Left renal cortex interstitium (tissue), 4 donors: Measurements from ENCODE around the gene PIEZO1. TPM values are rescaled to one million over a fixed set of nuclear protein-coding genes. Genes with fewer than 3 reads are reported as not detected.

Experiments
- DNase-seq, 4 donors: peaks; one replicate each; pipeline ENCODE4 v3.0.0-alpha.2; 2013; ENCODE audit warnings: low read depth in 4 of 4, low spot score in 2 of 4, missing footprints in 1 of 4
- polyA plus RNA-seq, 4 donors: library from polyadenylated mRNA; unstranded; fragments of 120-200 nt; gene quantifications; one replicate each; pipeline ENCODE4 v1.2.1, GENCODE V29; 2013; ENCODE audit not compliant: insufficient read length in 4 of 4

Gene PIEZO1
- polyA plus RNA-seq, 4 donors: 23.9 to 55.2 (median 44.8) TPM

DNA sequence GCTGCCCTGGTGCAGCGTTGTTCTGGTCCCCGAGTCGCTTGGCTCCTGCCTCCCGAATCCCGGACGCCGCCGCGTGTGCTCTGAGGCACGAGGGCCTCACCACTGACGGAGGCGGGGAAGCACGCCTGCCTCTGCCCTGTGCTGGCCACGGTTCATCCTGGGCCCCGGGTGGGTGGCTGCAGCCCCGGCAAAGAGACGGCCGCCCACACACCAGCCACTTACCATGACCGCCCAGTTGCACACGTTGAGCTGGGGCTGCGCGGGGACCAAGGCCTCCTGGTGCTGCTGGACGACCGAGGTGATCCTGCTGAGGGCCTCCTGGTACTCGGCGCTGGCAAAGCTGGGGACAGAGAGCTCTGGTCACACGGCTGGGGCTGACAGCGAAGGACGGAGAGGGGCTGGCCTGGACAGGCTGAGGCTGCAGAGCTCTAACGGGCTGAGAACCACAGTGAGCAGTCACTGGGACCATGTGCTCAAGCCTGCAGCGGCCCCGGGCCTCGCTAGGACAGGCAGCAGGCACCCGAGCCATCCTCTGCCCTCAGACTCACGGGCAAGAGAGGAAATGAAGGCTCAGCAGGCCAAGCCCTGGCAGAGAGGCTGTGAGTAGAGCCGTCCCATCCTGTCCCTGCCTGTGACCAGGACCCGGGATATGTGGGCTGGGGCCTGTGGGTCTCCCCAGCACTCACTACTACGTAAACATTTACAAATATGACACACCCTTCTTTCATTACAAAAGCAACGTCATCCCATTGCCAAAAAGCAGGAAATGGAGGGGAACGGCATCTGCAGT lies 33.0 kb upstream of the PIEZO1 start:
- no peak for DNase-seq

DNA sequence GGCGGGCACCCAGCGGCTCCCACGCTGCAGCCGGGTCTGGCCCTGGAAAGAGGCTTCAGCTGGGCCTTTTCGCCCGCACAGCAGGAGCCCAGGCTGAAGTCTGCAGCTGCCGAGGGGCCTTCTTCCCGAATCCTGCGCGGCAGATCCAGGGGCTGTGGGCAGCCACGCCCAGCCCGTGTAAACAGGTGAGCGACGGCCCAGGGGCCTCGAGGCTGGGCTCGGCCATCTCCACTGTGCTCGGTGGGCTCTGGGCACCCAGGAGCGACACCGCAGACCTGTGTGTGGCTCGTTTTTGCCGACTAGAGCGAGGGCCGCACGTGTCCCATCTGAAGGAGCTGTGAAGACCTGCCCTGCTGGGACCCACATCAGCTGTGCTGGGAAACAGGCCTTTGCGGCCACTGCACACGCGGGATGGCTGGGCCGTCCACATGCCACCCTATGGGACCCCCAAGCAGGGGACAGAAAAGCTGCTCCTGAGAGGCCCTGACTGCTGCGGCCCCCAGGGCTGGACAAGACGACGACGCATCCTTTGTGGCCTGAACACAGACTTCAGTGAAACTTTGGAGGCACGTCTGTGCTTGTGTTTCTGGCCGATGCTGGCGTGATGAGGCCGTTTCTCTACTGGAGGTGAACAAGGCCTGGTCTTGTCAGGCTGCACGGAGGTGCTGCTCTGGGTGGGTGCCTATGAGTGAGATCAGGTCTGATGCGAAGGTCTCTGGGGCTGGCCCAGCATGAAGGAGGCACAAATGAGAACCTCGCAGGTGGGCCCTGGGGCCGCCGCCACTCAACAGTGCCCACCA lies 31.9 kb upstream of the PIEZO1 start:
- no peak for DNase-seq

DNA sequence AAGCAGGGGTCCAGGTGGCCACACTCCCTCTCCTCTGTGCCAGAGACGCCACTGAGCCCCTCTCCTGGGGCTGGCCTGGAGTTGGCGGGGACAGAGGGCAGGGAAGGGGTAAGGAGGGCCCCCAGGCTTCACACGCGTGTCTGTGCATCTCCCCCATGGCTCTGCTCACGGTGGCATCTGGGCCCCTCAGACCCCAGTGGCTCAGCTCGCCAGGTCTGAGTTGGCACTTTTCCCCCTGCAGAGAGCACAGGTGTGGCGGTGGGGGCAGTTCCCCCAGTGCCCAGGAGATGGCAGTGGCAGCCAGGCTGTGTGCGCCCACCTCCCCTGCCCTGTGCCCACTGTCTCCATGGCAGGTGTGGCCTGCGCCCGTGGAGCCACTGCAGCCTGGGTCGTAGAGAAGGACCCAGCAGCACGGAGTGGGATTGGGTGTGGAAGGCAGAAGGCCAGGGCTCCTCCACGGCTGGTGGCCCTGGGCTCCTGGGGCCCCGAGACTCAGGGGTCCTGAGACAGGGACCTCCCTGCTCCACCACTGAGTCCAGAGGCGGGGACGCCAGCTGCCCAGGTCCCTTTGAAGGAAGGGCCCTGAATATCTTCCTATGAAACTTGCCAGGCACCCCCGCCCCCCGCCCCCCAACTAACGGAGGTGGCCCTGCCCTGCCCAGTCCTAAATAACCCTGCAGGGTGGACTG lies 31.0 kb upstream of the PIEZO1 start:
- no peak for DNase-seq

DNA sequence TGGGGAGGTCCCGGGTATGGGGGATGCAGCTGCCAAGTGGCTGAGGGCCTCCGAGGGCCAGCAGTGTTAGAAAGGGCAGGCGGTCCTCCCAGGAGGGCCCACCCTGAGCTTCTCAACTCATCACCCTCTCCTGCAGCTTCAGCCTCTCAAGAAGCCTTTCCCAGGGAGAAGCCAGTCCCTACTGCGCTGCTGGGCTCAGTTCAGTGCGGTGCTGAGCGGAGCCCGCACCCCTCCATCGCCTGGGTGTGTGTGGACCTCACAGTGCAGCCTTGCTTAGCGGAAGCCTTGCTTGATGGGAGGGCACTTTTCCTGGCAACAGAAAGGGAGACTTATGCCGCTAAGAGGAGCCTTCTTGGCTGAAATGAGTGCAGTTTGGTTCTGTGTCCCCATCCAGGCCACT lies 30.2 kb upstream of the PIEZO1 start:
- no peak for DNase-seq

DNA sequence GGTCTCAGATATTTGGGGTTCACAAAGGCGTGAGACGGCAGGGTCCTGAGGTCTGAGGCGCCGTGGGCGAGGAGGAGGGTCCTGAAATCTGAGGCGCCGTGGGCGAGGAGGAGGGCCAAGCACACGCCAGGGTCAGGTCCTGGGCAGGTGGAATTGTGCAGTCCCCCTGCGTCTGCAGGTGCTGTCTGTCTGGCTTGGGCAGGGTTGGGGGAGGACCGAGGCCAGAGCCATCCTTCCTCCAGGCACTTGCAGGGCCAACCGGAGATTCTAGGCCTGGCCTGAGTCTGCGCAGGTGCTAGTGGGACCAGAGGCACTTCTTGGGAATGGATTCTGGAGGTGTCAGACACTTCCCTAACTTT lies 29.1 kb upstream of the PIEZO1 start:
- DNase-seq: no peak

DNA sequence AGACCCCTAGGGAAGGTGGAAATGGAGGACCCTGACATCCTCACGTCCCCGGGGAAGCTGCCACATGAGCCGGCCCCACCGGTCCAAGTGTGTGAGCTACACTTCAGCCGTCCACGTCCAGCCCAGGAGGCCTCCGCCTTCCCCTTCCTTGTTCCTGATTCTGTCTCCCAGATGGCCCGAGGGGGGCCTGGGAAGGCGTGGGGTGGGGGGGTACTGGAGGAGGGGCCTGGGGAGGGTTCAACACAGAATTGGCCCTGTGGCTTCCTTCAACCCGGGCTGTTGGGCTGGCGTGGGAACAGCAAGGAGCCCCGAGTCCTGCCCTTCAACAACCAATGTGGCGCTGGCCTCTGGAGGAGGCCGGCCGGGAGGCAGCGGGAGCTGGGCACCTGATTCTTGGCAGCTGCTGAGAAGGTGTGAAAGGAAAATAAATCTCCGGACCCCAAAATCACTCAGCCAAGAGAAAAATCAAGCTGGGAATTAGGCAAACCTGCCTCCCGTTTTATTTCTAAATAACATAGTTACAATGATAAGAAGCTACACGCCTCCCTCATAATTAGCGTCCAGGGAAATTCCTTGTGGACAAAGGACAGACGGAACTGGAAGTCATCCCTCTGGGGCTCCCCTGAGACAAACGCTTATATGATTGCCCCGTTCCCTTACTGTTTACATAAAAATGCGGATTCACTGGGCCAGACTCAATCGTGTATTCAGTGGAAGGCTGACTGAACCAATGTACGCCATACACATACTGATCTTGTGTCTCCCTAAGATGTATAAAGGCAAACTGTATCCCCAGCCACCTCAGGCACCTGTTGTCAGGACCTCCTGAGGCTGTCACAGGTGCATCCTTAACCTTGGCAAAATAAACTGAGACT lies 28.5 kb upstream of the PIEZO1 start:
- DNase-seq: no peak

DNA sequence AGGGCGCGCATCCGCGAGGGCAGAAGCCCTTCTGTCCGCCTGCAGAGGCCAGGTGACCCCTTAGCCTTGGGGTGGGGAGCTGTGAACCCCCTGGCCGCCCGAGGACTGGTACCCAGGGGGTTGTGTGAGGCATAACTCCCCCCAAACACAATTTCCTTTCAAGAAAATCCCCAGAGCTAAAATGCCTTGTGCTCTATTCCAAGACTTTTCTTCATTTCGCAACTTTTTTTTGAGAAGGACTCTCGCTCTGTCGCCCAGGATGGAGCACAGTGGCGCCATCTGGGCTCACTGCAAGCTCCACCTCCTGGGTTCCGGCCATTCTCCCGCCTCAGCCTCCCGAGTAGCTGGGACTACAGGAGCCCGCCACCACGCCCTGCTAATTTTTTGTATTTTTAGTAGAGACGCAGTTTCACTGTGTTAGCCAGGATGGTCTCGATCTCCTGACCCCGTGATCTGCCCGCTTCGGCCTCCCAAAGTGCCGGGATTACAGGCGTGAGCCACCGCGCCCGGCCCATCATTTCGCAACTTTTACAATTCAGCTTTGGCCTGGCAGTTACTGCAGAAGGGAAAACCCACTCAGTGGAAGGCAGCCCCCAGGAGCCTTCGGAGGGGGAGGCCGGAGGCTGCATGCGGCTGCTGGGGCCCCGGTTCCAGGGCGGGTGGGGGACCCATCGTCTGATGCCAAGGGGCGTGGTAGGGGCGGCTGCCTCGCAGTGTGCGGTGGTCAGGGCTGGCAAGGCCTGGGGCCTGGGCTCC lies 27.7 kb upstream of the PIEZO1 start:
- DNase-seq: no peak

DNA sequence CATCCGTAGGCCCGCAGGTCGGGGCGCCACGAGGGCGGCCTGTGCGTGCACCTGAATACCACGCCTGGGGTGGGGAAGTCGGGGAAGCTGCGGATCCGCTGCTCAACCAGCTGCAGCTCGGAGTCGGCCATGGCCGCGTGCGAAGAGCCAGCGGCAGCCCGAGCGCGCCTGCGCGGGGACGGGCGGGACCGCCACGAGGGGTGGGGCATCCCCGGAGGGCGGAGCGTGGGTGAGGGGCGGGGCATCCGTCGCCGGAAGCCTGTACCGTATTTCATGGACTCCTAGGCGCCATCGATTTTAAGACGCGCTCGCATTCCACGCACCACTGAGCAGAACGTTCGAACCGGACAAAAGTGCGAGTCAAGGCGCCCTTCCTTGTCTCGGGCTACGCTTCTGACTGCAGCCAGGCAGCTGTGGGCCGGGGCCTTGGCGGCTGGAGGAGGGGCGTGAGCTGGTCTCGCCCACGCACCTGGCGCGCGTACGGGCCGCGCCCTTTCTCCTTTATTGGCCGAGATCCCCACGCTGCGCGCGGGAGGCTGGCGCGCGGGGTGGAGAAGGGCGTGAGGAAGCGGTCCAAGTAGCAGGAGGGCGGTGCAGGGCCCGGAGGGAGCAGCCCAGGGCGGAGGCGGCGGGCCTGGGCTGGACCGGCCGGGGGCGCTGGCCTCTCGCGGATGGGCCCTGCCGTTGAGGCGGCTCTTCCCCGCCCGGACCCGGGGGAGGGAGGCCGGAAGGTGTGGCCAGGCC lies 26.9 kb upstream of the PIEZO1 start, which contains the start of gene APRT:
Gene APRT (minus strand): TSS at position 160 of the 744 bp plus-strand sequence. CDS start 29 bp downstream, at position 131.
- peak in 3 of 4 donors; percentile 75 to 87 (median 80) for DNase-seq

DNA sequence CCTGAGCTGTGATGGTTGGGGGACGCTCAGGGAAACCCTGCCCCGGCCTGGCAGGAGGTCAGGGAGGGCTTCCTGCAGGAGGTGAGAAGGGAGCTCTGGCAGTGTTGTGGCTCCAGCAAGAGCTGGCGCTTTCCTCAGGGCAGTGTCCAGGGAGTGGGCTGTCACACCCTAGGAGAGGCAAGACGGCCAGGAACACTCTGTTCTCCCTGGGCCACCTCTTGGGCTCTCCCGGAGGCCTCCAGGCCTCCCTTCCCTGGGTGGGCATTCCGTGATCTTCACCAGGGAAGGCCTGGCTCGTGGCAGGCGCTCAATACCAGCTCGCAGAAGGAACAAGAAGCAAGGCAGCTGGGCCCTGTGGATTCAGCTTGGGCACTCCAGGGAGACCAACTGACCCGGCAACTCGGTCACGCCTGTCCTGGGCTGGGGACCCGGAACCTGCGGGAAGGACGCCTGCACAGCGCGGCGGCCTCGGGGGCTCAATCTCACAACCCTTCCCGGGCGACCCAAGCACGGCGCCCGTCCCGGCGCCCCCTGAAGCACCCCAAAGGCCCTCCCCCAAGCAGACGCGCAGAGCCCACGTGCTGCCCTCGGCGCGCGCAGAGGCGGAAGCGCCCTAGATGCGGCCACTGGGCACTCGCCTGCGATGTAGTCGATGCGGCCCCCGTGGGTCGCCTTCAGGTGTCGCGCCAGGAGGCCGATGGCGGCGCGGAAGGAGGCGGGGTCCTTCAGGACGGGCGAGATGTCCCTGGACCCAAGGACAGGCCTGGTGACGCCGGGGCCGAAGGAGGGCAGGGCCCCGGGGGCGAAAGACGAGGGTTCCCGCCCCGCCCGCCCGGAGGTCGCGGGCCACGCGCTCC lies 26.1 kb upstream of the PIEZO1 start:
- DNase-seq: no peak

DNA sequence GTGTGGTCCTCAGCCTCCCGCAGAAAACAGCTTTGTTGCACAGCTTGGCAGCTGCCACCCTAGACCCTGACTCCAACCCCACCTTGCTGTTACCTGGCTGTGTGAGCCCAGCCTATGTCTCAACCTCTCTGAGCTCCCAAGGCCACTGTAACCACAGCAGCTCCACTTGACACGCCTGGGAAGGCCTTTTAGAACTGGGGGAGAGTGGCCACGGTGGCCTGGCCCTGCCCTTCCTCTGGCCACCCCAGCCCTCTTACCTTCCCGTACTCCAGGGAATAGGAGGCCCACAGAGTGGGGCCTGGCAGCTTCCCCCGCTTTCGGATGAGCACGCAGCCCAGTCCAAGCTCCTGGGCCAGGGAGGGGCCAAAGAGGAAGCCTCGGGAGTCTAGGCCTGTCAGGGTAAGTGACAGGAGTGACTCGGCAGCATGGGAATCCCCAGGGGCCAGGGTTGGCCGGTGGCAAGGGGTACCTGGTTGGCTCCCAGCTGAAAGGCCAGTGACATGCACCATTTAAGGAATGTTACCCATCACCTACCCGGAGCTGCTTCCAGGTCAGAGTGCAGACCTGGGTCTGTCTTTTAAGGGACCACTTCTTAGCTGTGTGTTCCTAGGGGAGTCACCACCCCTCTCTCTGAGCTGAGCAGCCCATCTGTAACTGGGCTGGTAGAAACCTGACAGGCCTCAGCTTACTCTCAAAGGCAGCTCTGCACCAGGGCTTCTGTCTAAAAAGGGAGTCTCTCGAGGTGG lies 25.3 kb upstream of the PIEZO1 start:
- no peak for DNase-seq

DNA sequence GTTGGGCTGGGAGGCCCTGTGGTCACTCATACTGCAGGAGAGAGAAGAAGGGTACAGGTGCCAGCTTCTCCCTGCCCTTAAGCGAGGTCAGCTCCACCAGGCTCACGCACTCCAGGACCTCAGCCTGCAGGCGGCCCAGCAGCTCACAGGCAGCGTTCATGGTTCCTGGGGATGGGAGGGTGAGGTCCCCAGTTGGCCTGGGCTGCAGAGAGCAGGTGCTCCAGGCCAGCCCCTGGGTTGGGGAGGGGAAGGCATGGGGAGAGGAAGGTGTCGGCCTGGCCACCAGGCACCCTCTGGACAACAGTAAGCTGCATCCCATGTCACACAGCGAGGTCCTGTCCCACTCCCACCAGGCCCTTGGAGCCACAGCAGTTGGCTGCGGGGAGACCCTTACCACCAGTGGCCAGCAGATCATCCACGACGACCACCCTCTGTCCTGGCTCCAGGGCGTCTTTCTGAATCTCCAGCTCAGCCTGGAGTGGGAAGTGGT lies 24.7 kb upstream of the PIEZO1 start:
- DNase-seq: no peak

DNA sequence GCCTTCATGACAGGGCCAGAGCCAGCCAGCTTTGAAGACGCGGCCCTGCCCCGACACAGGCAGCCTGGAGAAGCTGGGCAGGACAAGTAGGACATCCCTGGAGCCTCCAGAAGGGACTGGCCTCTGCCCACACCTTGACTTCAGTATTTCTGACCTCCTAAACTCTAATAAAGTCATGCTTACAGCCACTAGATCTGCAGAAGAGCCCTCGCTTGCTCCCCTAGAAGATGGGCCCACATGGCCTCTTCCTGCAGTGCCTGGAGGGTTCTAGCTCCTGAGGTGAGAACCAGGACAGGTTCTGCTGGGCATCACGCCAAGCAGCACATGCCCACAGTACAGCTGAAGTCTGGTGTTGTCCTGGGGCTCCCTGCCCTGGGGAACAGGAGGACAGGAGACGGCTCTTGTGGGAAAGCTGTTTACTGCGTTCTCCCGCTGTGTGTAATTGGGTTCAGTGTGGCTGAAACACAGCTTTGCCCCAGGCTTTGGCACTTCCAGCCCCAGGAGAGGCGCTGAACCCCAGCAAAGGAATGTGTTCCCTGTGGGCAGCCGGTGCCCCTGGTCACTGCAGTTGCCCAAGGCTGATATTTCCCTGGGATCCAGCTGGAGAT lies 24.2 kb upstream of the PIEZO1 start:
- no peak for DNase-seq

DNA sequence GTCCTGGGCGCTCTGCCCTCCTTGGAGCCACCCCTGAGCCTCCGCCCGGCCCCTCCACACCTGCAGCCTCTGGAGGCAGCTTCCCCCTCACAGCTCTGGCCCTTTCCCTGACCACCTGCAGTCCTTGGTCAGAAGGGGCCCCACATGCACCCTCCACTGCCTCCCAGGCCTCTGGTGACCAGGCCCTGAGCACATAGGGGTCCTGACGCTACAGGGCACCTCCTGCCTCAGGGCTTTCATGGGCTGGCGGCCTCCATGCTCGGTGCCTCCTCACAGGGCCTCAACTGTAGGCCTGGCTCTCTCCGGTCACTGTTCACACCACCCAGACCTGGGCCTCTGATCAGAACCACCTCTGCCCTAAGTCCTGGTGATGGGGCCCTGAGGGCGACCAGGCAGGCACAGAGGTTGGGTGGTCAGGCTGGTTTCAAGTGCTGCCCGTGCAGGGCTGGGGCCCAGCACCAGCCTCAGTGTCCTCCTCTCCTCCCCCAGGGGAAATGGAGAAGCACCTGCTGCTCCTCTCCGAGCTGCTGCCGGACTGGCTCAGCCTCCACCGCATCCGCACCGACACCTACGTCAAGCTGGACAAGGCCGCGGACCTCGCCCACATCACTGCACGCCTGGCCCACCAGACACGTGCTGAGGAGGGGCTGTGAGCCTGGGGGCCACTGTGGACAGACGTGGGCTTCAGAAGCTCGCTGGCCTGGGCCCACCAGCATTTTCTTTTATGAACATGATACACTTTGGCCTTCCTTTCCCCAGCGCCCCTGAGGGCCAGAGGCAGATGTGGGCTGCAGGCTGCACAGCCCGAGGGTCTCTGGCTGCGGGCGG lies 22.8 kb upstream of the PIEZO1 start:
- no peak for DNase-seq

DNA sequence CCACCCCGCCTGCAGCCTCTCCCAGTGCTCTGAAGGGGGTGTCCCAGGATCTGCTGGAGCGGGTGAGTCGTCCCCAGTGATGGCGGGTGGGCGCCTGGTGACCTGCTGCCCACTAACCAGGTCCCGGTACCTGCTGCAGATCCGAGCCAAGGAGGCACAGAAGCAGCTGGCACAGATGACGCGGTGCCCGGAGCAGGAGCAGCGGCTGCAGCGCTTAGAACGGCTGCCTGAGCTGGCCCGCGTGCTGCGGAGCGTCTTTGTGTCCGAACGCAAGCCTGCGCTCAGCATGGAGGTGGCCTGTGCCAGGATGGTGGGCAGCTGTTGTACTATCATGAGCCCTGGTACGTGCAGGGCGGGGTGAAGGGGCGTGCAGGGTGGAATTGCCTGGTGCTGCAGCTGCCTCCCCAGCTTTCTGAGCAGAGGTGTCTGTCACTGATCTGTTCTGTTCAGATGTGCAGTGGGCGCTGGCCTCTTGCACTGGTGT lies 22.2 kb upstream of the PIEZO1 start:
- DNase-seq: no peak

DNA sequence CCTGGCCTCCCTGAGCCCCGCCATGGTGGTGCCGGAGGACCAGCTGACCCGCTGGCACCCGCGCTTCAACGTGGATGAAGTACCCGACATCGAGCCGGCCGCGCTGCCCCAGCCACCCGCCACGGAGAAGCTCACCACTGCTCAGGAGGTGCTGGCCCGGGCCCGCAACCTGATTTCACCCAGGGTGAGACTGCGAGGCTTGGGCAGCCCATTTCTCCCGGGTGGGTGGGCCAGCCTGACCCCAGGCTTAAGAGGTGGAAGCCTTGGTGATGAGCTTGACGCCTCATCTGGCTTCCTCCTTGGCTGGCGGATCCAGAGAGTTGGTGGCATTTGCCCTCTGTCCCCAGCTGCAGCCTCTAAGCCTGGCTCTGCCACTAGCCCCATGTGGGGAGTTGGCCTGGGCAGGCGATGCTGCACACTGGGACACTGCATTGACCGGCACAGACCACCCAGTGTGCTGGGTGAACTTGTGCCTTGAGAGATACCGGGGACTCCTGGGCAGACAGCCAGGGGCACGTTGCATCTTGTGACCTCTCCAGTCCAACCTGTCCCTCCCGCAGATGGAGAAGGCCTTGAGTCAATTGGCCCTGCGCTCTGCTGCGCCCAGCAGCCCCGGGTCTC lies 21.6 kb upstream of the PIEZO1 start:
- DNase-seq: no peak
